ENCODE results near the gene ARHGAP6. TPM values are rescaled to one million over a fixed set of nuclear protein-coding genes. Genes with fewer than 3 reads are reported as not detected.

ARHGAP6 gene
- total and polyA plus RNA-seq, 2 donors (not counting 3 experiments of a cell fraction or from before 2014, with no cell fraction given): 0.69 to 0.83 TPM

GRCh38 chrX:11422525-11422857 is 243.2 kb downstream of the ARHGAP6 start:
- peak; percentile 47 for FAIRE-seq

More at GRCh38 chrX:11422525-11422857, 243.2 kb downstream of the ARHGAP6 start:
- ChIA-PET POLR2A (no interaction called here), CTCF (no interaction called here)
- Histone ChIP-seq H3K4me2 (ENCODE audit: insufficient read depth, low read length) (no peak overlapping the region), H3K79me2 (ENCODE audit: control insufficient read depth, insufficient read depth, low read length) (no peaks in the 10 kb centered on the region), H3K9ac (replicated peaks; ENCODE audit: extremely low read depth, insufficient read depth, low read length) (no peak overlapping the region), H3K27ac (ENCODE audit: insufficient read depth, low read depth, low read length) (no peak overlapping the region), H3K4me1 (ENCODE audit: control insufficient read depth, extremely low read depth, insufficient read depth, low read length) (peaks cover 4% of the 10 kb centered on the region), H3K27me3 (ENCODE audit: control insufficient read depth in 2 of 2, insufficient read depth in 2 of 2, low read length in 2 of 2) (no peaks in the 10 kb centered on the region), H4K20me1 (replicated peaks; ENCODE audit: control insufficient read depth, extremely low read depth, insufficient read depth, low read length) (no peaks in the 10 kb centered on the region), H3K9me1 (replicated peaks; ENCODE audit: control insufficient read depth, extremely low read depth, insufficient read depth, low read length) (no peaks in the 10 kb centered on the region), H3K4me3 (replicated peaks in 1 of 3; ENCODE audit: insufficient read depth in 1 of 3, low read depth in 1 of 3, low read length in 3 of 3) (no peak overlapping the region), H3K36me3 (ENCODE audit: control insufficient read depth in 2 of 2, extremely low read depth in 1 of 2, insufficient read depth in 2 of 2, low read length in 2 of 2) (no peaks in the 10 kb centered on the region), H3K9me3 (replicated peaks; ENCODE audit: control insufficient read depth, insufficient read depth, low read length) (no peaks in the 10 kb centered on the region), H2AFZ (ENCODE audit: low read depth, low read length) (no peak overlapping the region)
- TF ChIP-seq FOS (IDR thresholded peaks at IDR 0.05; ENCODE audit: borderline replicate concordance, insufficient read depth, low read length): no peak
- no peak for TF ChIP-seq CTCF (IDR thresholded peaks at IDR 0.05; ENCODE audit: extremely low read depth in 1 of 2, insufficient read depth in 1 of 2, low read depth in 1 of 2, low read length in 2 of 2)
- no peak for TF ChIP-seq EZH2 (IDR thresholded peaks at IDR 0.05; ENCODE audit: borderline replicate concordance, low read depth, low read length, severe bottlenecking)
- no peak for TF ChIP-seq JUN (IDR thresholded peaks at IDR 0.05; ENCODE audit: borderline replicate concordance, insufficient read depth, insufficient read length, low read depth)
- no peak for TF ChIP-seq GATA2 (IDR thresholded peaks at IDR 0.05; ENCODE audit: insufficient read depth, insufficient read length, low read depth, low read length)
- no peak for DNase-seq (ENCODE audit: low read depth, low spot score)
- intact Hi-C loops (cut with micrococcal nuclease) (no loop called here), dilution Hi-C loops (cut with MboI; ENCODE audit: extremely low pct_ligation_motif_present, low sequenced_read_pairs) (no loop called here)
- BruUV-seq (replicated peaks): no TSS peak
